GM12878 (cell line): ENCODE measurements around the gene RPTN. TPM values are rescaled to one million over a fixed set of nuclear protein-coding genes. Genes with fewer than 3 reads are reported as not detected.

Source experiments
- ATAC-seq: fragments of 200-7000 bp; cut with Tn5 transposase; 3 replicates; pipeline ENCODE4 v1.9.1; 2020; ENCODE audit warnings: mild to moderate bottlenecking, moderate library complexity
- BruUV-seq: library from RNA; stranded (reverse); fragments of 400-500 nt; replicated peaks from 2 replicates; lab custom pipeline; 2021; lab: Mats Ljungman, UMichigan
- CTCF ChIA-PET: fragments of 300-600 bp; sonication (Branson Sonifier 250); formaldehyde crosslinking; extraction: SDS; loops from one replicate; lab custom pipeline; 2021; ENCODE audit warnings: inconsistent platforms; lab: Yijun Ruan, JAX
- POLR2A ChIA-PET: fragments of 350-600 bp; formaldehyde crosslinking; extraction: SDS; loops from one replicate; lab custom pipeline; 2021; ENCODE audit warnings: inconsistent platforms; lab: Charles Lee
- RAD21 ChIA-PET: fragments of 300-600 bp; sonication (Branson Sonifier 250); formaldehyde crosslinking; loops from one replicate; lab custom pipeline; 2023; ENCODE audit warnings: antibody characterized with exemption; ENCODE audit not compliant: unreplicated experiment; lab: Charles Lee
- SMC1A ChIA-PET: fragments of 300-600 bp; sonication (Branson Sonifier 250); formaldehyde crosslinking; loops from one replicate; lab custom pipeline; 2023; ENCODE audit not compliant: unreplicated experiment, uncharacterized antibody; lab: Charles Lee
- DNase-seq: peaks from one replicate; pipeline ENCODE4 v3.0.0-alpha.2; 2011; ENCODE audit warnings: low read depth, low spot score
- FAIRE-seq: peaks from 3 replicates; lab custom pipeline; 2011; peaks lifted over from hg19 to GRCh38; lab: Jason Lieb, UNC
- H2AFZ ChIP-seq: 2 replicates; pipeline ENCODE4 v1.6.0; 2011; ENCODE audit warnings: low read depth, low read length, control low read depth; ENCODE audit not compliant: control insufficient read depth
- H3K27ac ChIP-seq: 2 replicates; pipeline ENCODE4 v1.5.1; 2011; ENCODE audit warnings: control low read depth; ENCODE audit not compliant: control insufficient read depth, insufficient read depth
- H3K27me3 ChIP-seq, 2 experiments: replicated peaks in 1 of 2; 2 replicates each; pipeline versions ENCODE4 v1.6.0 to v1.6.1; 2011; ENCODE audit warnings: low read length in 1 of 2; ENCODE audit not compliant: control insufficient read depth in 2 of 2, insufficient read depth in 2 of 2
- H3K36me3 ChIP-seq, 2 experiments: 2 replicates each; pipeline ENCODE4 v1.5.1; 2011; ENCODE audit warnings: low read length in 1 of 2; ENCODE audit not compliant: control insufficient read depth in 2 of 2, insufficient read depth in 2 of 2
- H3K4me1 ChIP-seq: 2 replicates; pipeline ENCODE4 v1.6.1; 2011; ENCODE audit warnings: mild to moderate bottlenecking, low read length, moderate library complexity, mixed read lengths; ENCODE audit not compliant: control insufficient read depth, insufficient read depth
- H3K4me2 ChIP-seq: 2 replicates; pipeline ENCODE4 v1.6.0; 2011; ENCODE audit warnings: control low read depth; ENCODE audit not compliant: control insufficient read depth, insufficient read depth
- H3K4me3 ChIP-seq: fragments of 200-600 bp; sonication (generic); 2 replicates; pipeline ENCODE4 v1.5.1; 2016
- H3K79me2 ChIP-seq: 2 replicates; pipeline ENCODE4 v1.6.0; 2011; ENCODE audit warnings: low read length; ENCODE audit not compliant: control insufficient read depth, insufficient read depth
- H3K9ac ChIP-seq: 2 replicates; pipeline ENCODE4 v1.8.0; 2011; ENCODE audit warnings: low read length, control low read depth, mixed read lengths; ENCODE audit not compliant: control insufficient read depth, insufficient read depth
- H3K9me3 ChIP-seq: replicated peaks from 3 replicates; pipeline ENCODE4 v1.5.1; 2011; ENCODE audit warnings: mild to moderate bottlenecking, low read length; ENCODE audit not compliant: control insufficient read depth, insufficient read depth
- H4K20me1 ChIP-seq: 2 replicates; pipeline ENCODE4 v1.6.0; 2011; ENCODE audit not compliant: control insufficient read depth, insufficient read depth
- ATF7 ChIP-seq: fragments of 450-650 bp; IDR thresholded peaks from 2 replicates; pipeline ENCODE4 v1.6.1; 2016; ENCODE audit warnings: low read depth, mild to moderate bottlenecking
- HCFC1 ChIP-seq: fragments of 150-350 bp; IDR thresholded peaks from 2 replicates; pipeline ENCODE4 v1.6.1; 2014; ENCODE audit warnings: low read length
- KAT2A ChIP-seq: conservative IDR thresholded peaks from 2 replicates; pipeline ENCODE4 v1.6.1; 2011; ENCODE audit warnings: low read depth, low read length; ENCODE audit not compliant: control insufficient read depth
- MEF2B ChIP-seq: fragments of 450-650 bp; IDR thresholded peaks from 2 replicates; pipeline ENCODE4 v1.6.1; 2018; ENCODE audit warnings: mild to moderate bottlenecking, moderate library complexity; ENCODE audit not compliant: partially characterized antibody, poor library complexity, severe bottlenecking
- NFIC ChIP-seq: IDR thresholded peaks from 2 replicates; pipeline ENCODE4 v1.6.1; 2012; ENCODE audit warnings: low read depth, mild to moderate bottlenecking, inconsistent platforms, low read length, moderate library complexity
- POLR2AphosphoS2 ChIP-seq: IDR thresholded peaks from 2 replicates; pipeline ENCODE4 v1.6.1; 2011; ENCODE audit warnings: low read depth, mild to moderate bottlenecking, low read length, improper control_type of control experiment, moderate library complexity
- TARDBP ChIP-seq: IDR thresholded peaks from 2 replicates; pipeline ENCODE4 v1.6.1; 2016; ENCODE audit warnings: borderline replicate concordance
- WRNIP1 ChIP-seq: IDR thresholded peaks from 2 replicates; pipeline ENCODE4 v1.6.1; 2011; ENCODE audit warnings: low read depth, low read length, improper control_type of control experiment, borderline replicate concordance
- ZNF24 ChIP-seq: fragments of 450-650 bp; IDR thresholded peaks from 2 replicates; pipeline ENCODE4 v1.6.1; 2017; ENCODE audit warnings: antibody characterized with exemption, mild to moderate bottlenecking
- WGBS: methylation state at CpG from one replicate; pipeline ENCODE4 v1.1.6; 2016; ENCODE audit warnings: low lambda C conversion rate; ENCODE audit not compliant: insufficient replicate concordance, insufficient coverage; ENCODE audit errors: missing lambda C conversion rate; 5-methylcytosine and 5-hydroxymethylcytosine counted together
- in situ Hi-C: fragments of 300-500 bp; cut with MboI; formaldehyde crosslinking; loops from 9 replicates; pipeline ENCODE4 v1.14.3; 2018; ENCODE audit warnings: mixed read lengths
- intact Hi-C: fragments of 100-400 bp; cut with micrococcal nuclease; formaldehyde crosslinking; loops from one replicate; pipeline ENCODE4 v1.14.2; 2022; ENCODE audit not compliant: unreplicated experiment
- polyA plus RNA-seq, 11 experiments: library from polyadenylated mRNA; depleted of rRNA in 4 of 11; unstranded in 6 of 11; stranded (reverse) in 5 of 11; fragments of >200 nt; fragmentation: Nextera tagmentation in 4 of 11; fragmentation: Illumina TruSeq in 1 of 11; extraction: Ambion mirVana in 4 of 11; extraction: Trizol in 1 of 11; gene quantifications; 1 replicate in 1 of 11; 2 replicates in 10 of 11; pipeline versions ENCODE4 v1.2.1 to v1.2.3, GENCODE V29; 2011 to 2016; ENCODE audit warnings: inconsistent platforms in 2 of 11, missing spikeins in 2 of 11, low read depth in 1 of 11
- total RNA-seq, 4 experiments: library from RNA; depleted of rRNA in 3 of 4; stranded (reverse); fragments of >200 nt in 3 of 4; fragmentation: Illumina TruSeq in 1 of 4; extraction: Trizol in 1 of 4; gene quantifications; 2 replicates each; pipeline versions ENCODE4 v1.2.1 to v1.2.3, GENCODE V29; 2013 to 2021
- TF ChIP-seq, protein P1 (sequence below): fragments of 450-650 bp; IDR thresholded peaks from 2 replicates; pipeline ENCODE4 v1.6.1; 2017; ENCODE audit warnings: mild to moderate bottlenecking, moderate library complexity
- TF ChIP-seq, protein P2 (sequence below): IDR thresholded peaks from 2 replicates; pipeline ENCODE4 v1.6.1; 2011; ENCODE audit warnings: low read depth, mild to moderate bottlenecking, low read length, moderate library complexity, borderline replicate concordance; ENCODE audit errors: extremely low read depth

Gene RPTN
- total and polyA plus RNA-seq, 10 of the 15 experiments (the other 5 are each of a cell fraction or from before 2014, with no cell fraction given) = not detected

DNA sequence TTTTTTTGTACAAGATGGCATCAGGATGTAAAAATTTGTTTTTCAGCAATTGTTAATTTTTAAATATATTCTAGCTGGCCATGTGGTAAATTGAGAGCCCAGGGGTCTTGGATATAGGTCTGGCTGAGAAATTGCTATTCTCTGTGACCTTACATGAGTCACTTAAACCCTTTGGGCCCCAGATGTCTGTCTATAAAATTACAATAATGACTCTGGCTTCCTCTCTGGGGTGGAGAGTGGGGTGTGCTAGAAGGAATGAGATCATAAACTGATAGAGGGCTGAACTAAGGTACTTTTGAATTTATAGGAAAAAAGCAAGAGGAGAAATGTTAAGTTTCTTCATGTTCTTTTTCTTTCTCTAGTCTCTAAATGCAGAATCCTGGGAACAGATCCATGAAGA lies 31.4 kb downstream of the RPTN start (continued):
- TF ChIP-seq, protein P1, sequence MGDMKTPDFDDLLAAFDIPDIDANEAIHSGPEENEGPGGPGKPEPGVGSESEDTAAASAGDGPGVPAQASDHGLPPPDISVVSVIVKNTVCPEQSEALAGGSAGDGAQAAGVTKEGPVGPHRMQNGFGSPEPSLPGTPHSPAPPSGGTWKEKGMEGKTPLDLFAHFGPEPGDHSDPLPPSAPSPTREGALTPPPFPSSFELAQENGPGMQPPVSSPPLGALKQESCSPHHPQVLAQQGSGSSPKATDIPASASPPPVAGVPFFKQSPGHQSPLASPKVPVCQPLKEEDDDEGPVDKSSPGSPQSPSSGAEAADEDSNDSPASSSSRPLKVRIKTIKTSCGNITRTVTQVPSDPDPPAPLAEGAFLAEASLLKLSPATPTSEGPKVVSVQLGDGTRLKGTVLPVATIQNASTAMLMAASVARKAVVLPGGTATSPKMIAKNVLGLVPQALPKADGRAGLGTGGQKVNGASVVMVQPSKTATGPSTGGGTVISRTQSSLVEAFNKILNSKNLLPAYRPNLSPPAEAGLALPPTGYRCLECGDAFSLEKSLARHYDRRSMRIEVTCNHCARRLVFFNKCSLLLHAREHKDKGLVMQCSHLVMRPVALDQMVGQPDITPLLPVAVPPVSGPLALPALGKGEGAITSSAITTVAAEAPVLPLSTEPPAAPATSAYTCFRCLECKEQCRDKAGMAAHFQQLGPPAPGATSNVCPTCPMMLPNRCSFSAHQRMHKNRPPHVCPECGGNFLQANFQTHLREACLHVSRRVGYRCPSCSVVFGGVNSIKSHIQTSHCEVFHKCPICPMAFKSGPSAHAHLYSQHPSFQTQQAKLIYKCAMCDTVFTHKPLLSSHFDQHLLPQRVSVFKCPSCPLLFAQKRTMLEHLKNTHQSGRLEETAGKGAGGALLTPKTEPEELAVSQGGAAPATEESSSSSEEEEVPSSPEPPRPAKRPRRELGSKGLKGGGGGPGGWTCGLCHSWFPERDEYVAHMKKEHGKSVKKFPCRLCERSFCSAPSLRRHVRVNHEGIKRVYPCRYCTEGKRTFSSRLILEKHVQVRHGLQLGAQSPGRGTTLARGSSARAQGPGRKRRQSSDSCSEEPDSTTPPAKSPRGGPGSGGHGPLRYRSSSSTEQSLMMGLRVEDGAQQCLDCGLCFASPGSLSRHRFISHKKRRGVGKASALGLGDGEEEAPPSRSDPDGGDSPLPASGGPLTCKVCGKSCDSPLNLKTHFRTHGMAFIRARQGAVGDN = no peak

DNA sequence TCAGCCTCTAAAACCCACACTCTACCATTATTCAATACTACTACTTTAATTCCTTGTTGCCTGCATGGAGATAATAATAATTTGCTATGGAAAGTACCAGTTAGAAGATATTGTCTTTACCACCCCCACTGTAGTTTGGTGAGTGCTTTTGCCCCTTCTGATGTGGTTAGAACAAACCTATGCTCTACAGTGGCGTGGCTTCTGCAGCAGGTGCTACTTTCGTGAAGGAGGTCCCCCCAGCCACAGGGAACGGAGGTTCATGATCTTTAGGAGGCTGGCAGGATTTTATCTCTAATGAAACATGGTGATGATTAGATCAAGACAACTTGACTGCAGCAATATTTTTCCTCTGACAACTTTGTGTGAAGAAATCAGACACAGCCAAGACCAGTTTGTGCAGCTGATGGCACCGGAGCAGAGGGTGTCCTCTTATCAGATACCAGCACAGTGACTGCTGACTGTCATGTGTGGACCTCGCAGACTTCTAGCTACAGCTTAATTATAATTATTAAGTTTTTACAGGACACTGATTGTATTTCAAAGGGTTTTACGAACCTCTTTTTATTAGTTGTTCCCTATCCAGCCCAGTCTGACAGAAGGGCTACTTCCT lies 33.1 kb downstream of the RPTN start:
- no peak overlapping the region for H3K4me2 ChIP-seq
- H3K79me2 ChIP-seq = no peaks in the 10 kb centered on the region
- peaks cover 0 to 7% of the 10 kb centered on the region in 2 experiments; a peak in 2 of 4 replicates for H3K27me3 ChIP-seq
- H3K9ac ChIP-seq = no peak overlapping the region
- ChIA-PET SMC1A (interaction anchor here (1.3 kb wide), 1 partner anchor 60 kb away, joined by 3 read pairs; no protein-coding TSS in a partner anchor), POLR2A (no interaction called here), CTCF (no interaction called here), RAD21 (no interaction called here)
- no peak overlapping the region for H3K27ac ChIP-seq
- FAIRE-seq = no peak
- whole genome bisulfite sequencing = 36% methylated on average over 6 of the region's 6 CpGs
- no peak overlapping the region for H2AFZ ChIP-seq
- TF ChIP-seq TARDBP = no peak
- TF ChIP-seq NFIC = no peak
- TF ChIP-seq, protein P1 = no peak
- TF ChIP-seq ZNF24 = no peak
- no peak for TF ChIP-seq POLR2AphosphoS2
- TF ChIP-seq WRNIP1 = no peak
- TF ChIP-seq KAT2A = no peak
- no peak for TF ChIP-seq MEF2B
- TF ChIP-seq, protein P2, sequence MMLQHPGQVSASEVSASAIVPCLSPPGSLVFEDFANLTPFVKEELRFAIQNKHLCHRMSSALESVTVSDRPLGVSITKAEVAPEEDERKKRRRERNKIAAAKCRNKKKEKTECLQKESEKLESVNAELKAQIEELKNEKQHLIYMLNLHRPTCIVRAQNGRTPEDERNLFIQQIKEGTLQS = no peak
- no peak for TF ChIP-seq ATF7
- no peak for TF ChIP-seq HCFC1
- DNase-seq = no peak
- BruUV-seq = no TSS peak
- H3K9me3 ChIP-seq = no peaks in the 10 kb centered on the region
- in situ Hi-C loops = no loop called here
- H3K4me3 ChIP-seq = no peak overlapping the region
- no peaks in the 10 kb centered on the region for H4K20me1 ChIP-seq
- no peaks in the 10 kb centered on the region for H3K4me1 ChIP-seq
- no peak for ATAC-seq
- intact Hi-C loops = no loop called here
- no peaks in the 10 kb centered on the region for H3K36me3 ChIP-seq
